Colon (tissue), 2 donors: ENCODE results near the gene ARHGAP12.
A peak's percentile ranks its signal among the peaks of the same experiment; 100 is the strongest.

Experiments
- FAIRE-seq: peaks from 2 replicates; lab custom pipeline; 2012; peaks lifted over from hg19 to GRCh38; lab: Jason Lieb, UNC
- donor health status: control.
- donor health status: control.

The ARHGAP12 gene

DNA sequence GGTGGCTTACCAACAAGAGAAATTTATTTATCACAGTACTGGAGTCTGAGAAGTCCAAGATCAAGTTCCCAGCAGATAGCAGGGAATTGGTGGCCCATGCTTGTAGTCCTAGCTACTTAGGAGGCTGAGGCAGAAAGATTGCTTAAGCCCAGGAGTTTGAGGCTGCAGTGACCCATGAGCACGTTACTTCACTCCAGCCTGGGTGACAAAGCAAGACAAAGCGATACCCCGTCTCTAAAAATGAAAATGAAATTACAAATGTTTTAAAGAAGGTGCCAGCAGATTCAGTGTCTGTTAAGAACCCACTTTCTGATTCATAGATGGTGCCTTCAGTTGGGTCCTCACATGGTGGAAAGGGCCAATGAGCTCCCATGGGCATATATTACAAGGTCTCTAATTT lies 20.6 kb upstream of the ARHGAP12 start:
- no peak for FAIRE-seq

DNA sequence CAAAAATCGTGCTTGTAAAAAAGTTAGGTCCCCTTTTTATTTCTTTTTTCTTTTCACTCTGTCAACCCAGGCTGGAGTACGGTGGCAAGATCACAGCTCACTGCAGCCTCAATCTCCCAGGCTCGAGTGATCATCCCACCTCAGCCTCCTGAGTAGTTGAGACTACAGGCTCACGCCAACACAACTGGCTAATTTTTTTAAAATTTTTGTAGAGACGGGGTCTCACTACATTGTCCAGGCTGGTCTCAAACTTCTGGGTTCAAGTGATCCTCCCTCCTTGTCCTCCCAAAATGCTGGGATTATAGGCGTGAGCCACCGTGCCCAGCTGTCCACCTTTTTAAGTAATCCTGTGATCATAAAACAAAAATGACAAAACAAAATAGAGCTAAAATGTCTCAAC lies 19.4 kb upstream of the ARHGAP12 start:
- no peak for FAIRE-seq

- no peak for FAIRE-seq
Measured at GRCh38 chr10:31947144-31947926, 18.7 kb upstream of the ARHGAP12 start.

DNA sequence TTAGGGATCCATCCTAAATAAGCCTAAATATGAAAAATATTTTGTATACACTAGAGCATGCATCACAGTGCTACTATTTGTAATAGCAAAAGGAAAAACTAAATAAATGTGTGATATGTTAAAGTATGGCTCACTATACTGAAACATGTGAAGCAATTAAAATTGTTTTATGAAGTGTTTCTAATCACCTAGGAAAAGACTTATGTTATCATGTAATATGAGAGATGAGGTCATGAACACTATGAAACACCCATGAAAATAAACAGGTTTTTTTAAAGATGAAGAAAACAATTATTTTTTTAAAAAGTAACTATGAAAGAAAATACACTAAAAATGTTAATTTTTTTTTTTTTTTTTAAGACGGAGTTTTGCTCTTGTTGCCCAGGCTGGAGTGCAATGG lies 16.8 kb upstream of the ARHGAP12 start:
- no peak for FAIRE-seq

GRCh38 chr10:31944071-31944433 lies 15.4 kb upstream of the ARHGAP12 start:
- no peak for FAIRE-seq

DNA sequence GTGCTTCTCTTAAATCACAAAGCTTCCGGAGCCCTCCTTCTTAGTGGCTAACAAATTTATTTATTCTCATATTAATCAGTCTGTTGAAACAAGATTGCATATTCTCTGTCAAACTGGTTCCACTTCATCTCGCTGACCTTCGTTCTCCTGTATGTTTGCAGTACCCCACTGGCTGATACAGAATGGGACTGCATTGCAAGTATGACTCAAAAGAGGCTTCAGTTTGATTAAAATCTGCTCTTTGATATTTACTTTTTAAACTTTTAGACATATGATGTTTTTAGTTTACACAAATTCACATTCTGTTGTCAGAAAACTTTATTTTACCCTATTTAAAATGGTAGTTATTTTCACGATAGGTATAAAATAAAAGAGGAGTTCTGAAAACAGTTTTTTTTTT lies 14.3 kb upstream of the ARHGAP12 start:
- FAIRE-seq = no peak

- FAIRE-seq = no peak
Measured at GRCh38 chr10:31942435-31942834, 13.8 kb upstream of the ARHGAP12 start.

- FAIRE-seq = no peak
Measured at GRCh38 chr10:31940839-31941653, 12.4 kb upstream of the ARHGAP12 start.

- no peak for FAIRE-seq
Measured at GRCh38 chr10:31939797-31940708, 11.4 kb upstream of the ARHGAP12 start.

DNA sequence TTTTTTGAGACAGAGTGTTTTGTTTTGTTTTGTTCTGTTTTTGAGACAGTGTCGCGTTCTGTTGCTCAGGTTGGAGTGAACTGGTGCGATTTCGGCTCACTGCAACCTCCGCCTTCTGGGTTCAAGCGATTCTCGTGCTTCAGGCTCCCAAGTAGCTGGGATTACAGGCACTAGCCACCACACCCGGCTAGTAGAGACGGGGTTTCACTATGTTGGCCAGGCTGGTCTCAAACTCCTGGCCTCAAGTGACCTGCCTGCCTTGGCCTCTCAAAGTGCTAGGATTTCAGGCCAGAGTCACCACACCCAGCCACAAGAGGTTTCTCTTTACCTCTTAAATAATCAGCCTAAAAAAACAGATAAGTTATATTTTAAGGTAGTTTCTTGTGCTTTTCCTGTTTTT lies 8.7 kb upstream of the ARHGAP12 start:
- no peak for FAIRE-seq

- peak; percentile 61 for FAIRE-seq
Measured at GRCh38 chr10:31936933-31937332, 8.3 kb upstream of the ARHGAP12 start.

- FAIRE-seq = no peak
Measured at GRCh38 chr10:31936086-31936485, 7.5 kb upstream of the ARHGAP12 start.

GRCh38 chr10:31935678-31936077 lies 7.0 kb upstream of the ARHGAP12 start:
- no peak for FAIRE-seq

- FAIRE-seq = no peak
Measured at GRCh38 chr10:31932838-31933237, 4.2 kb upstream of the ARHGAP12 start.

- no peak for FAIRE-seq
Measured at GRCh38 chr10:31930856-31931255, 2.2 kb upstream of the ARHGAP12 start.

- FAIRE-seq = no peak
Measured at GRCh38 chr10:31930023-31930751, 1.6 kb upstream of the ARHGAP12 start.

DNA sequence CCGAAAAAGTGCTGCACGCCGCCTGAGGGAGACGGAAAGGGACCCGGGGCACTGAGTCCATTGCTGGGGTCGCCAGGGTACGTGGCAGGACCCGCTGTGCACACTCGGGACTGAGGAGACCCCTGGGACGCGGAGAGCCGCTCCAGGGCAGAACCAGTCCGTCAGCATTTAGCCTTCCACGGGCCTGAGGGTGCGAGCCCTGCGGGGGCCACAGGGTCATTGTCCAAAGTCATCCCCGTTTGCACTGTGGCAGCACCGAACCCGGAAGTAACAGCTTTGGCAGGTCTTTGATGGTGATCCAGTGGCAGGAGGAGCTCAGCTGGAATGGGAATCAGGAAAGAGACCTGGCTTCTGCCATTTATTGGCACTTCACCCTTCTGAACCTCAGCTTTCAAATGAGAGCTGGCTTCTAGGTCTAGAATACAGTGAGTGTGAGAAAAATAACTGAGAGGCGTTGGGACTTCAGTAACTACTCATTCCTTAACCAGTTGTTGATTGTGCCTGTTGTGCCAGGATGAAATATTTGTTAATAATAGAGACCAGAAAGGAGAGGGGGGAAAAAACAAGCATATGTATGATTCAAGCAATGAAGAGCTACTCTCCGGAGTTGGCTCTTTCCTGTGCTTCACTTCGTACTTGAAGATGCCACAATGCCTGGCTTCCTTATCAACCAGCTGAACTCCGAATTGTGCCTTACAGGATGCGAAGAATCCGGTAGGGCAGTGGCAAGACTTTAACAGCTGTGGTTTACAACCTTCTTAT lies 811 bp upstream of the ARHGAP12 start:
- FAIRE-seq = no peak

DNA sequence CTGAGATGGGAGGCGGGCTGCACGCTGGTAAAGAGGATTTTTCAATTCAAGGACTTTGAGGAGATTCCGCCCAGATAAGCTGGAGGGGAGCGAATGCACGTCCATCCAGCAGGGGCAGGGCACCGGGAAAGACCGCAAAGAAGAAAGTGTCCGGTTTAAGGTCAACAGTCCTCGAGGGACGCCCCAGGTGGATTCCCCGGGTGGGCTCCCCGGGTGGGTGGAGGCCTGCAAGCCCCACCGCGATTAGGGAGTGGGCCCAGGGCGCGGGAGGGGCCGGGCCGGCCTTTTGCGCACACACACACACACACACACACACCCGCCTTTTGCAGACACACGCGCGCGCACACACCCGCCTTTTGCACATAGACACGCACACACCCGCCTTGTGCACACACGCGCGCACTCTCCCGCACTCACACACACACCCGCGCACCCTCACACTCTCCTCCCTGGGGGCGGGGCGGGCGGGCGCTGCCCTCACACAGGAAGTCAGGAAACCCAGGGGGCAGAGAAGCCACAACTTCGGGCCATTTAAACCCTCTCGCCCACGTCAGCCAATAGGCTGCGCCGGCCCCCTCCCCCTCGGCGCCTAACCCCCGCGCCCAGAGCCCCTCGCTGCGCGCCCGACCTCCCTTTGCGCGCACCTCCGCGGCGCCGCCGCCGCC lies 615 bp downstream of the ARHGAP12 start:
- FAIRE-seq = no peak

DNA sequence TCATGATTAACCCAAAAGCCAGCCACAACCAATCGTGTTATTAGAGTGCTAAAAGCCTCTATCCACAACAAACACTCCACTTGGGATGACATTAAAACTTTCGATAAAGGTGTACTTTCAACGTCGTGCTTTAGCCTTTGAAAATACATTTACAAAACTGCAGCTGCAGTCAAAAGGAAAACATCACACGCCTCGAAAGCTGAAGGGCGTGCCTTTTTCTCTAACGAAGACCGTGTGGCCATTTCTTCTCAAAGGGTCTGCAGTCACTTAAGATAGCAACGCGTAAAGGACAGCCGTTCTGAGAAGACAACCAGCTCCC lies 1.1 kb downstream of the ARHGAP12 start:
- FAIRE-seq = no peak

- FAIRE-seq = no peak
Measured at GRCh38 chr10:31926765-31927564, 1.7 kb downstream of the ARHGAP12 start.
